ENCODE measurements around the gene CMTM8.
"Not testable (repeated sequence)": the region's sequence is repeated elsewhere in the genome, so short reads cannot be mapped to it uniquely, and the experiment has no call there.

- not testable (repeated sequence) for TF ChIP-seq CTCF (conservative IDR thresholded peaks at IDR 0.05; ENCODE audit: low read depth in 2 of 2); POLR2AphosphoS5 (IDR thresholded peaks at IDR 0.05; ENCODE audit: low read depth); EZH2 (IDR thresholded peaks at IDR 0.05; ENCODE audit: low read depth, unreplicated experiment); REST (IDR thresholded peaks at IDR 0.05; ENCODE audit: unreplicated experiment); ETS1 (IDR thresholded peaks at IDR 0.05); STAT1 (IDR thresholded peaks at IDR 0.05; ENCODE audit: unreplicated experiment); ZNF114 (CRISPR knock-in tag; IDR thresholded peaks at IDR 0.05); JUNB (IDR thresholded peaks at IDR 0.05; ENCODE audit: unreplicated experiment); EZH2phosphoT487 (IDR thresholded peaks at IDR 0.05; ENCODE audit: unreplicated experiment); ZNF331 (CRISPR knock-in tag; IDR thresholded peaks at IDR 0.05; ENCODE audit: low read depth); CREB1 (CRISPR knock-in tag; IDR thresholded peaks at IDR 0.05; ENCODE audit: low read depth)
Observed at GRCh38 chr3:32389577-32389976, 151.1 kb downstream of the CMTM8 start.
